RWPE1 (cell line): ENCODE data around the gene THY1.

ENCODE experiments used
- CTCF ChIA-PET: fragments of 350-600 bp; sonication (Branson Sonifier 250); formaldehyde crosslinking; extraction: SDS; loops from one replicate; lab custom pipeline; 2021; lab: Yijun Ruan, JAX
- POLR2A ChIA-PET: fragments of 400-600 bp; formaldehyde crosslinking; extraction: SDS; loops from one replicate; lab custom pipeline; 2020; ENCODE audit warnings: antibody characterized with exemption; ENCODE audit not compliant: low non-redundant PET; lab: Yijun Ruan, JAX
- DNase-seq: peaks from one replicate; pipeline ENCODE4 v3.0.0; 2012; ENCODE audit warnings: low spot score
- H3K27ac ChIP-seq: fragments of 450-650 bp; 2 replicates; pipeline ENCODE4 v1.5.1; 2017
- CTCF ChIP-seq: fragments of 450-650 bp; conservative IDR thresholded peaks from 2 replicates; pipeline ENCODE4 v1.5.1; 2017; ENCODE audit warnings: low read depth, mild to moderate bottlenecking

The THY1 gene

GRCh38 chr11:119453881-119454280, 30.9 kb upstream of the THY1 start:
- ChIA-PET POLR2A (no interaction called here), CTCF (no interaction called here)
- no peak for TF ChIP-seq CTCF

GRCh38 chr11:119450590-119451326, 27.8 kb upstream of the THY1 start:
- POLR2A ChIA-PET = no interaction called here
- H3K27ac ChIP-seq = no peak overlapping the region
- no peak for DNase-seq
- no peak for TF ChIP-seq CTCF
- CTCF ChIA-PET = no interaction called here

More at GRCh38 chr11:119453881-119454280, 30.9 kb upstream of the THY1 start:
- H3K27ac ChIP-seq = no peak overlapping the region
- no peak for DNase-seq

- ChIA-PET POLR2A (no interaction called here), CTCF (interaction anchor here (0.5 to 0.6 kb wide), 2 partner anchors 719 to 780 kb away, joined by 3 to 5 read pairs; no protein-coding TSS in a partner anchor)
- no peak overlapping the region for H3K27ac ChIP-seq
- TF ChIP-seq CTCF = no peak
- no peak for DNase-seq
Measured at GRCh38 chr11:119449498-119449897, 26.5 kb upstream of the THY1 start.

- no peak overlapping the region for H3K27ac ChIP-seq
- ChIA-PET CTCF (interaction anchor here (0.6 to 1.0 kb wide), 3 partner anchors 92 to 664 kb away, joined by 3 to 4 read pairs (median 3); no protein-coding TSS in a partner anchor), POLR2A (no interaction called here)
- DNase-seq = no peak
- no peak for TF ChIP-seq CTCF
Measured at GRCh38 chr11:119448380-119448779, 25.4 kb upstream of the THY1 start.

GRCh38 chr11:119447664-119448242, 24.8 kb upstream of the THY1 start:
- ChIA-PET POLR2A (no interaction called here), CTCF (interaction anchor here (0.9 to 1.0 kb wide), 2 partner anchors 67 to 92 kb away, joined by 3 read pairs; partner anchors contain the start of gene USP2)
- DNase-seq = no peak
- no peak for TF ChIP-seq CTCF
- no peak overlapping the region for H3K27ac ChIP-seq

- H3K27ac ChIP-seq = no peak overlapping the region
- ChIA-PET CTCF (interaction anchor here (0.9 kb wide), 1 partner anchor 66 kb away, joined by 3 read pairs; the partner anchor contains the start of gene USP2), POLR2A (no interaction called here)
- DNase-seq = no peak
- no peak for TF ChIP-seq CTCF
Measured at GRCh38 chr11:119446871-119447663, 24.1 kb upstream of the THY1 start.
